ENCODE data around the gene OBSL1. TPM values are rescaled to one million over a fixed set of nuclear protein-coding genes. Genes with fewer than 3 reads are reported as not detected.

Gene OBSL1
- total and polyA plus RNA-seq, 2 donors (not counting 1 experiment from before 2014, with no cell fraction given): not detected

DNA sequence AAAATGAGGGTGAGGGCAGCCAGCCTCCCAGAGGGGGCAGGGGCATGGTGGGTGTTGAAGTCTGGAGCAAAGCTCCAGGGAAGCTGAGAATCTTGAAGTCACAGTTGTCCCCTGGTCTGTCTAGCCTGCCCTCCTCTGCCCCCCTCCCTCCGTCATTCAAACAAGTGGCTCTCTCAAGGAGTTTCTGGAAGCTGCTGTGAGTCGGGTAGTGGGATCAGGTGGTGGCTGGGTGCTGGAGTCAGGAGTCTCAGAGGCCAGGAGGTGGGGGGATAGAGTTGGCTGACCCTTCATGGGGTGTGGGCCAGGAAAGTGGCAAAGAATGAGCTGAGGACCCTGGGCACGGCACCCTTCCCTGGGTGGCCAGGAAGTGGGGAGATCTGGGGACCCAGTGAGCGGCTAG, 57.6 kb downstream of the OBSL1 start:
- no peak overlapping the region for H3K4me2 ChIP-seq (replicated peaks; ENCODE audit: low read depth, low read length, poor library complexity, severe bottlenecking)
- CTCF ChIA-PET: interaction anchor here (0.8 to 1.8 kb wide), 3 partner anchors 14 to 16 kb away, joined by 3 to 6 read pairs (median 4); no protein-coding TSS in a partner anchor

DNA sequence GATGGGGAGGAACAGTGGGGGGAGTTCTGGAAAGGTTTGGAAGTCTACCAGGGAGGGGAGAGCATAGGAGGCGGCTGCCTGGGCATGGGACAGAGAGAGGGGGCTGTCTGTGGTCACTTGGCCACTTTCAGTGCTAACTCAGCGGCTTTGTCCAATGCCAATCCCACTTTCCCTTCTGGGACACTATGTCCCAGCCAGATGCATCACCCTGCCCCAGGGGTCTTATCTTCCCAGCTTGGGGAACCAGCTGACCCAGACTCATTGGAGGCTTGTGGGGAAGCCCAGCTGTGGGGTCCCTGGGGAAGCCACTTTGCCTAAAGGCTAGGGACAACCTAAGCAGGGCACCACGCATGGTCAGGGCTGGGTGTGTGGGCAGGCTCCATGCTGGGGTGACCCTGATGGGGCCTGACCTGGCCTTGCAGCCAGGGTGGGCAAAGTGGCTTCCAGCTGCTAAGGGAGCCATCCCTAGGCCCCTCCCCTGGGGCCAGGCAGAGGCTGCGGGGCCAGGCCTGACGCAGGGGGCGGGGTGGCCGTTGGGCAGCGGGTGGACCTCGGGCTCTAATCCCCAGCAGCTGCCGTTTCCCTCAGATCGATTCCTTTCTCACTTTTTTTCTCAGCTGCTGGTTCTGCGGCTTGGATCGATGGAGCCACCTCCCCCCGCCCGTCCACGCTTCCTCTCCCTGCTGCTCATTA, 58.7 kb downstream of the OBSL1 start:
- Mint-ChIP-seq H3K4me3 (no peak overlapping the region), H3K4me1 (peaks cover 26% of the 10 kb centered on the region), H3K27ac (no peak overlapping the region), H3K9me3 (ENCODE audit: insufficient read depth) (no peaks in the 10 kb centered on the region), H3K27me3 (peaks cover 67% of the 10 kb centered on the region)
- Histone ChIP-seq H3K79me2 (ENCODE audit: control insufficient read depth, insufficient read depth, low read length) (no peaks in the 10 kb centered on the region), H3K9ac (ENCODE audit: low read length) (no peak overlapping the region), H3K27me3 (replicated peaks in 1 of 4; ENCODE audit: control extremely low read depth in 1 of 4, control insufficient read depth in 3 of 4, insufficient read depth in 4 of 4, low read length in 3 of 4) (peaks cover 0 to 93% (median 21%) of the 10 kb centered on the region in 4 experiments), H3K36me3 (replicated peaks in 1 of 2; ENCODE audit: control extremely low read depth in 1 of 2, control insufficient read depth in 1 of 2, extremely low read depth in 1 of 2, insufficient read depth in 2 of 2, low read length in 1 of 2) (no peaks in the 10 kb centered on the region), H2AFZ (ENCODE audit: insufficient read depth, low read depth, low read length, poor library complexity, severe bottlenecking) (no peak overlapping the region), H3K9me3 (ENCODE audit: control extremely low read depth in 1 of 3, control insufficient read depth in 2 of 3, insufficient read depth in 1 of 3, low read length in 2 of 3) (peaks cover 0 to 18% (median 0%) of the 10 kb centered on the region in 3 donors), H3K4me2 (replicated peaks; ENCODE audit: low read depth, low read length, poor library complexity, severe bottlenecking) (no peak overlapping the region), H4K20me1 (ENCODE audit: control insufficient read depth, insufficient read depth, low read length, poor library complexity, severe bottlenecking) (no peaks in the 10 kb centered on the region), H3K27ac (ENCODE audit: low read length in 2 of 2) (no peak overlapping the region), H3K4me1 (ENCODE audit: control insufficient read depth in 2 of 2, insufficient read depth in 2 of 2, low read length in 2 of 2) (peaks cover 15 to 30% of the 10 kb centered on the region in 2 donors), H3K4me3 (ENCODE audit: control extremely low read depth in 1 of 5, extremely low read depth in 1 of 5, insufficient read depth in 1 of 5, low read depth in 2 of 5, low read length in 4 of 5) (no peak overlapping the region)
- intact Hi-C loops (cut with micrococcal nuclease): no loop called here
- WGBS (ENCODE audit: insufficient coverage): 14% methylated on average over 15 of the region's 16 CpGs
- no peak for DNase-seq
- ATAC-seq (ENCODE audit: low read depth): no peak
- TF ChIP-seq, protein P1, sequence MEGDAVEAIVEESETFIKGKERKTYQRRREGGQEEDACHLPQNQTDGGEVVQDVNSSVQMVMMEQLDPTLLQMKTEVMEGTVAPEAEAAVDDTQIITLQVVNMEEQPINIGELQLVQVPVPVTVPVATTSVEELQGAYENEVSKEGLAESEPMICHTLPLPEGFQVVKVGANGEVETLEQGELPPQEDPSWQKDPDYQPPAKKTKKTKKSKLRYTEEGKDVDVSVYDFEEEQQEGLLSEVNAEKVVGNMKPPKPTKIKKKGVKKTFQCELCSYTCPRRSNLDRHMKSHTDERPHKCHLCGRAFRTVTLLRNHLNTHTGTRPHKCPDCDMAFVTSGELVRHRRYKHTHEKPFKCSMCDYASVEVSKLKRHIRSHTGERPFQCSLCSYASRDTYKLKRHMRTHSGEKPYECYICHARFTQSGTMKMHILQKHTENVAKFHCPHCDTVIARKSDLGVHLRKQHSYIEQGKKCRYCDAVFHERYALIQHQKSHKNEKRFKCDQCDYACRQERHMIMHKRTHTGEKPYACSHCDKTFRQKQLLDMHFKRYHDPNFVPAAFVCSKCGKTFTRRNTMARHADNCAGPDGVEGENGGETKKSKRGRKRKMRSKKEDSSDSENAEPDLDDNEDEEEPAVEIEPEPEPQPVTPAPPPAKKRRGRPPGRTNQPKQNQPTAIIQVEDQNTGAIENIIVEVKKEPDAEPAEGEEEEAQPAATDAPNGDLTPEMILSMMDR (IDR thresholded peaks at IDR 0.05): no peak
- no peak for TF ChIP-seq EZH2 (IDR thresholded peaks at IDR 0.05; ENCODE audit: borderline replicate concordance, insufficient read depth, low read depth, low read length, poor library complexity, severe bottlenecking)
- ChIA-PET POLR2A (no interaction called here), CTCF (interaction anchor here (1.7 to 1.8 kb wide), 3 partner anchors 17 kb away, joined by 5 to 8 read pairs (median 6); a partner anchor contains a TSS)

More for the DNA sequence above, 57.6 kb downstream of the OBSL1 start:
- no peak for ATAC-seq (ENCODE audit: low read depth)
- Histone ChIP-seq H3K9ac (ENCODE audit: low read length) (no peak overlapping the region), H3K27me3 (replicated peaks in 1 of 4; ENCODE audit: control extremely low read depth in 1 of 4, control insufficient read depth in 3 of 4, insufficient read depth in 4 of 4, low read length in 3 of 4) (peaks cover 0 to 91% (median 25%) of the 10 kb centered on the region in 4 experiments), H3K36me3 (replicated peaks in 1 of 2; ENCODE audit: control extremely low read depth in 1 of 2, control insufficient read depth in 1 of 2, extremely low read depth in 1 of 2, insufficient read depth in 2 of 2, low read length in 1 of 2) (no peaks in the 10 kb centered on the region), H3K4me3 (ENCODE audit: control extremely low read depth in 1 of 5, extremely low read depth in 1 of 5, insufficient read depth in 1 of 5, low read depth in 2 of 5, low read length in 4 of 5) (no peak overlapping the region), H3K4me1 (ENCODE audit: control insufficient read depth in 2 of 2, insufficient read depth in 2 of 2, low read length in 2 of 2) (peaks cover 15 to 30% of the 10 kb centered on the region in 2 donors), H3K9me3 (ENCODE audit: control extremely low read depth in 1 of 3, control insufficient read depth in 2 of 3, insufficient read depth in 1 of 3, low read length in 2 of 3) (peaks cover 0 to 18% (median 0%) of the 10 kb centered on the region in 3 donors), H4K20me1 (ENCODE audit: control insufficient read depth, insufficient read depth, low read length, poor library complexity, severe bottlenecking) (no peaks in the 10 kb centered on the region), H3K27ac (ENCODE audit: low read length in 2 of 2) (no peak overlapping the region), H2AFZ (ENCODE audit: insufficient read depth, low read depth, low read length, poor library complexity, severe bottlenecking) (no peak overlapping the region), H3K79me2 (ENCODE audit: control insufficient read depth, insufficient read depth, low read length) (no peaks in the 10 kb centered on the region)
- no peak for DNase-seq
- POLR2A ChIA-PET: no interaction called here
- no peaks in the 10 kb centered on the region for H3K9me3 Mint-ChIP-seq (ENCODE audit: insufficient read depth)
- no peak overlapping the region for H3K27ac Mint-ChIP-seq
- peaks cover 69% of the 10 kb centered on the region for H3K27me3 Mint-ChIP-seq
- intact Hi-C loops (cut with micrococcal nuclease): no loop called here
- TF ChIP-seq EZH2 (IDR thresholded peaks at IDR 0.05; ENCODE audit: borderline replicate concordance, insufficient read depth, low read depth, low read length, poor library complexity, severe bottlenecking): no peak
- TF ChIP-seq, protein P1 (IDR thresholded peaks at IDR 0.05): no peak
- 12% methylated on average over 2 of the region's 4 CpGs for WGBS (ENCODE audit: insufficient coverage)
- peaks cover 26% of the 10 kb centered on the region for H3K4me1 Mint-ChIP-seq
- no peak overlapping the region for H3K4me3 Mint-ChIP-seq
